SH-SY5Y (cell line): ENCODE measurements around the gene ACVR1C.

Source experiments
- GATA2 ChIP-seq: IDR thresholded peaks from 2 replicates; pipeline ENCODE4 v1.6.1; 2011; ENCODE audit warnings: mild to moderate bottlenecking, low read depth, low read length
- GATA3 ChIP-seq: IDR thresholded peaks from 2 replicates; pipeline ENCODE4 v1.6.1; 2011; ENCODE audit warnings: low read depth, mild to moderate bottlenecking, low read length, moderate library complexity

DNA sequence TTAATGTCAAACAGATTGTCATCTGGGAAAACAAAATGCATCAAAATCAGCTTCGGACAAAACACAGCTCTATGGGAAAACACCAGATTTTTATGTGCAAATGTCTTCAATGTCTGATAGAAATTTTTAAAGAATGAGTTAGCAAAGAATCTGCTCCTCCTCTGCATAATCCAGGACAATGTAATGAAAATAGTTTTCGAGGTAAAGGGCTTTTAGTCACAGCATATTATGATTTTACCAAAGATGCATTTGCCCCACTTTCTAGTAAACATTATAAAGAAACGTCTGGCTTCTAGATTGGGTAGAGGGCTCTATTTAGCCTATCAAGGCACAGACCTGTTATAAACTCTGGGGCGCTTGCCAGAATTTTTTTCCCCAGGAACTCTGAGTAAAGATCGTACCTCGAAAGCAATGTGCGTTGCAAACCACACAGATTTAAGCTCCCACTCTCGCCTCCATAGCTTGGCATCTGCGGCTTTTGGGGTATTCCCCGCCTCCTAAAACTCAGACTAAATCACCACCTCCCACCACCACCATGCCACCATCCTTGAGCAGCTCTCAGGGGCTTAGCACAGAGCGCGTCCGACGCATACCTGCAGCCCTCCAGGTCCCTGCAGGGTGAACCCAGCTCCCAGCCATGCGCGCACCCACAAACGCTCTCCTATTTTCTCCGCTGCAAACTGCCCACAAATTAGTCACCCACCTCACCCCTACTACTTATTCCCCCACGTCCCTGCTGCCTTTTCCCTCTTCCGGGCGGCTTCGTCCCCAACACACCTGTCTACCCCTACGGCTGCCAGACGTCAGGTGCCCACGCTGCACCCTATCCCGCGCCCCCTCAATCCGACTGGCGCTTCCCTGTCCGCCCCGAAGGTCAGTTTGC is 829 bp downstream of the ACVR1C start:
- no peak for TF ChIP-seq GATA3
- TF ChIP-seq GATA2: no peak
